GM23338 (cell line): Measurements from ENCODE around the gene CTU2.

Experiments
- CTCF ChIP-seq, 2 experiments: fragments of 200-600 bp in 1 of 2; sonication (generic) in 1 of 2; conservative IDR thresholded peaks; 2 replicates each; pipeline versions ENCODE4 v1.5.1 to v1.6.1; 2016 to 2017; ENCODE audit warnings: antibody characterized with exemption in 2 of 2, low read depth in 2 of 2, mild to moderate bottlenecking in 2 of 2, moderate library complexity in 1 of 2
- EZH2 ChIP-seq: fragments of 200-600 bp; sonication (generic); IDR thresholded peaks from one replicate; pipeline ENCODE4 v1.8.0; 2017; ENCODE audit warnings: antibody characterized with exemption, mild to moderate bottlenecking, low read depth; ENCODE audit not compliant: unreplicated experiment
- EZH2phosphoT487 ChIP-seq: fragments of 200-600 bp; sonication (generic); IDR thresholded peaks from one replicate; pipeline ENCODE4 v1.8.1; 2018; ENCODE audit warnings: antibody characterized with exemption; ENCODE audit not compliant: unreplicated experiment
- NANOG ChIP-seq: IDR thresholded peaks from 2 replicates; pipeline ENCODE4 v1.6.1; 2016; ENCODE audit warnings: antibody characterized with exemption, borderline replicate concordance
- POLR2AphosphoS5 ChIP-seq: IDR thresholded peaks from 2 replicates; pipeline ENCODE4 v1.6.1; 2016; ENCODE audit warnings: antibody characterized with exemption, low read depth
- REST ChIP-seq: IDR thresholded peaks from one replicate; pipeline ENCODE4 v1.6.1; 2018; ENCODE audit warnings: antibody characterized with exemption; ENCODE audit not compliant: unreplicated experiment
- ZNF114 ChIP-seq: fragments of 250-450 bp; sonication (Bioruptor Pico); IDR thresholded peaks from 2 replicates; pipeline ENCODE4 v1.5.0; 2020; ENCODE audit warnings: mild to moderate bottlenecking, moderate library complexity

DNA sequence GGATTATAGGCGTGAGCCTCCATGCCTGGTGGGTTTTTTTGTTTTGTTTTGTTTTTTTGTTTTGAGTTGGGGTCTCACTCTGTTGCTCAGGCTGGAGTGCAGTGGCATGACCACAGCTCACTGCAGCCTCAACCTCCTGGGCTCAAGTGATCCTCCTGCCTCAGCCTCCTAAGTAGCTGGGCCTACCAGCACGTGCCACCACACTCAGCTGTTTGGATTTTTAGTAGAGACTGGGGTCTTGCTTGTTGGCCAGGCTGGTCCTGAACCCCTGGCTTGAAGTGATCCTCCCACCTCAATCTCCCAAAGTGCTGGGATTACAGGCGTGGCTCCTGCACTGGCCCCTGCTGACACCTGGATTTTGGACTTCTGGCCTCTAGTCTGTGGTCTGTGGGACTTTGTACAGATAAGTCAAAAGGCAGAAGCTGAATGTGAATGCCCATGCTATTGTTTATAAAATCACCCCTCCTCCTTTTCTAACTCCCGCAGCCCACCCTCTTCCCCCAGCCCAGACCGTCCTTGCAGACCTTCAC lies 25.7 kb upstream of the CTU2 start:
- no peak for TF ChIP-seq CTCF (conservative IDR thresholded peaks at IDR 0.05; ENCODE audit: low read depth in 2 of 2)
- TF ChIP-seq REST: no peak
- no peak for TF ChIP-seq NANOG
- TF ChIP-seq POLR2AphosphoS5: no peak
- no peak for TF ChIP-seq EZH2
- no peak for TF ChIP-seq ZNF114 (CRISPR knock-in tag)
- no peak for TF ChIP-seq EZH2phosphoT487
